Stimulated activated CD8-positive, alpha-beta memory T cell treated with anti-CD3 and anti-CD28 coated beads, Interleukin-4, amount 100 ng/mL, for 1 hour (primary cell): ENCODE results near the gene FLNC.

ENCODE experiments used
- DNase-seq, 2 donors: peaks; one replicate each; pipeline ENCODE4 v3.0.0-alpha.2; 2020; ENCODE audit warnings: low read depth in 2 of 2, low spot score in 1 of 2

The FLNC gene

DNA sequence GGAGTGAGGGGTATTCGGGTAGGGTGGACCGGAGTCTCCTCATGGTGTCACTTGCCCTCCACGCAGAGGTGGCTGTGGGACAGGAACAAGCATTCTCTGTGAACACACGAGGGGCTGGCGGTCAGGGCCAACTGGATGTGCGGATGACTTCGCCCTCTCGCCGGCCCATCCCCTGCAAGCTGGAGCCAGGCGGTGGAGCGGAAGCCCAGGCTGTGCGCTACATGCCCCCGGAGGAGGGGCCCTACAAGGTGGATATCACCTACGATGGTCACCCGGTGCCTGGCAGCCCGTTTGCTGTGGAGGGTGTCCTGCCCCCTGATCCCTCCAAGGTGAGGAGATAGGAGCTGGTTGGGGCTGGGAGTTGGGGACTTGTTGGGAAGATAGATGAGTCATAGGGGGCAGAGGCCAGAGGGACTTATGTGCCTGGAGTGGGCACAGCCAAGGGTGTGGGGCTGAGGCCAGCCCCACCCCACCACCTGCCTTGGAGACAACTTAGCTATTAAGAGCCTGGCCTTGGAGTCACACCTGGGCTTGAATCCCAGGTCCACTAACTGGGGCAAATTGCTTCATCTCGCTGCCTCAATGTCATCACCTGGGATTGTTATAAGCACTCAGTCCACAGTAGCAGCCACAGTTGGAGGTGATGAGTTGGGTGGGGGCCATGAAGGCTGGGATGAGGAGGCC, 13.9 kb downstream of the FLNC start:
- no peak for DNase-seq

DNA sequence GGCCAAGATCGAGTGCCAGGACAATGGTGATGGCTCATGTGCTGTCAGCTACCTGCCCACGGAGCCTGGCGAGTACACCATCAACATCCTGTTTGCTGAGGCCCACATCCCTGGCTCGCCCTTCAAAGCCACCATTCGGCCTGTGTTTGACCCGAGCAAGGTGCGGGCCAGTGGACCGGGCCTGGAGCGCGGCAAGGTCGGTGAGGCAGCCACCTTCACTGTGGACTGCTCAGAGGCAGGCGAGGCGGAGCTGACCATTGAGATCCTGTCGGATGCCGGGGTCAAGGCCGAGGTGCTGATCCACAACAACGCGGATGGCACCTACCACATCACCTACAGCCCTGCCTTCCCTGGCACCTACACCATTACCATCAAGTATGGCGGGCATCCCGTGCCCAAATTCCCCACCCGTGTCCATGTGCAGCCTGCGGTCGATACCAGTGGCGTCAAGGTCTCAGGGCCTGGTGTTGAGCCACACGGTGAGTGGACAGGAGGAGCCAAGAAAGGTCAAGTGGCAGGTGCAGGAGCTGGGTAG, 14.6 kb downstream of the FLNC start:
- DNase-seq = no peak

DNA sequence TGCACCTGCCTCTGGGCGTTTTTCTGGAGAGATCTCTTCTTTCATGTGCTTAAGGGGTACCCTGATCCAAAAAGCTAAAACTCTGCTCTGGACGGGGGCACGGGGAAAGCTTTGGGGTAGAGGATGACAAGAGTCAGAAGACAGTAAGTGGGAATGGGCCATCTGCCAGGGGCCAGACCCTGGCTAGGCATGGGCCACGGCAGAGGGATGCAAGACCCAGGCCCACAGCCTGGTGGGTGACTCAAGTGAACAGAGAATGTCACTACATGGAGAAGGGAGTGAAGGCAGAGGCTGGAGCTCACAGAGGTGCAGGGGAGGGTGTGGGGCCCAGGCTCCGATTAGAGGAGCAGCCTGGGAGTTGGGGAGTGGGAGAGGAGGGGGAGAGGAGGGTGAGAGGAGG, 15.3 kb downstream of the FLNC start:
- no peak for DNase-seq

- DNase-seq = no peak
These were observed 15.8 kb downstream of the FLNC start for GRCh38 chr7:128845987-128846386.

GRCh38 chr7:128846781-128847444, 16.7 kb downstream of the FLNC start:
- no peak for DNase-seq

GRCh38 chr7:128847721-128848211, 17.6 kb downstream of the FLNC start:
- no peak for DNase-seq

GRCh38 chr7:128848289-128849155, 18.3 kb downstream of the FLNC start:
- no peak for DNase-seq

- DNase-seq = no peak
These were observed 18.9 kb downstream of the FLNC start for GRCh38 chr7:128849156-128849515.

DNA sequence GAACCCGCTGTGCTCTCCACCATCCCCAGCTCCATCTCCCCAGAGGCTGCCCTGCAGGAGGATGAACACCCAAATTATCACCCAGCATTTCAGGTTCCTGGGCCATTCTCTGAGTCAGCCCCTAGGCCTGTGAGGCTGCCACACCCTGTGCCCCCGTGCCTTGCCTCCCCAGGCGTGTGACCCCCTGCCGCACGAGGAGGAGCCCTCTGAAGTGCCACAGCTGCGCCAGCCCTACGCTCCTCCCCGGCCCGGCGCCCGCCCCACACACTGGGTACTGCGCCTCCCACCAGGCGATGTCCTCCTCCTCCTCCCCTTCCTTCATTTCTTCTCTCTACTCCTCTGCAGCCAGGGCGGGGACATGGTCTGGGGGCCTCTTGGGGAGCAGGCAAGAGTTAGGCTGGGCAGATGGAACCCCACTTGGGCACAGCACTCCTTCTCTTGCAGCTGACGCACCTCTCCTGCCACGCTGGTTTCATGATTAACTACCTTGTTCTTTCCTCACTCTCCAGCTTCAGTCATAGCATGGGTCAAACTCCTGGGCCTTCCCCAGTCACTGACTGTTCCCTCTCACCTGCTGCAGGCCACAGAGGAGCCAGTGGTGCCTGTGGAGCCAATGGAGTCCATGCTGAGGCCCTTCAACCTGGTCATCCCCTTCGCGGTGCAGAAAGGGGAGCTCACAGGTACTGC, 19.7 kb downstream of the FLNC start:
- no peak for DNase-seq

DNA sequence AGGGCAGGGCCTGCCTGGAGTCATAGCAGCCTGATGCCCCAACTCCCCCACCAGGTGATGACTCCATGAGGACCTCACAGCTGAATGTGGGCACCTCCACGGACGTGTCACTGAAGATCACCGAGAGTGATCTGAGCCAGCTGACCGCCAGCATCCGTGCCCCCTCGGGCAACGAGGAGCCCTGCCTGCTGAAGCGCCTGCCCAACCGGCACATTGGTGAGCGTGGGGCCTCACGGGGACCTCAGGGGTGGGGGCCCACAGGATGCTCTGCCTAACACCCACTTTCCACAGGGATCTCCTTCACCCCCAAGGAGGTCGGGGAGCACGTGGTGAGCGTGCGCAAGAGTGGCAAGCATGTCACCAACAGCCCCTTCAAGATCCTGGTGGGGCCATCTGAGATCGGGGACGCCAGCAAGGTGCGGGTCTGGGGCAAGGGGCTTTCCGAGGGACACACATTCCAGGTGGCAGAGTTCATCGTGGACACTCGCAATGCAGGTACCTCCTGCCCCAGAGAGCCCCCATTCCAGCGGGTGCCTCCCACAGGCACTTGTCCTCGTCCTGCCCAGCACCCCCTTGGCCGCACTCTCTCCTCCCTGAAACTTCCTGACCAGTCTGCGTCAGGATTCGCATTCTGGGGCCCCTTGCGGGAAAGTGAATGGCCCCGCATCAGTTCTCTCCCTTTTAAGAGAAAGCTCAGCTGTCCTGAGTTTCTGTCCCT, 22.5 kb downstream of the FLNC start:
- DNase-seq = no peak

- no peak for DNase-seq
These were observed 23.6 kb downstream of the FLNC start for GRCh38 chr7:128853799-128854198.

- no peak for DNase-seq
These were observed 24.2 kb downstream of the FLNC start for GRCh38 chr7:128854396-128854795.

- DNase-seq = no peak
These were observed 25.4 kb downstream of the FLNC start for GRCh38 chr7:128855559-128855958.

DNA sequence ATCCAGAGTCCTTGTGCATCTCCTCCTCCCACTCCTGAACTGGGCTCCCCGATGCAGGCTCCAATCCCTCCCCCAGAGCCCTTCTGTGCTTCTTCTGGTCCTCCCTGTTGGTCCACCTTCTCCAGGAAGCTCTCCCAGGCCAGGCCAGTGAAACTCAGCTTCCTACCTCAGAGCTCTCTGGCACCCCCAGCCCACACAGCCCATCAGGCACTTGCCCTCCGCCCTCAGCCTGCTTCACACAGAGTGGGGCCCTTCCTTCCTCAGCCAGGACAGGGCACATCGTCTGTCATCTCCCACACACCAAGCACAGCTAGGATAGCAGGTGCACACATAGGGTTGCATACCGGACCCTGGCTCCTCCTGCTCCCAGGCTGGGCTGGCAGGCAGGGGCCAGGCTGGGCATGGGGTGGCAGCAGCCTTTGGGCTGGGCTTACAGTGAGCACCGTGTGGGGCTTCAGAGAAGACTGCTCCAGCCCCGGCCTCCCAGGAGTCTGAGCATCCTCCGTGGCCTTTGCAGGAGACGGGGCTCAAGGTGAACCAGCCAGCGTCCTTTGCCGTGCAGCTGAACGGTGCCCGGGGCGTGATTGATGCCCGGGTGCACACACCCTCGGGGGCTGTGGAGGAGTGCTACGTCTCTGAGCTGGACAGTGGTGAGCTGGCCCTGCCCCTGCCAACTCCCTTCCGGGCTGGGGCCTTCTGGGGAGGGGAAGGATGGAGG, 26.0 kb downstream of the FLNC start:
- DNase-seq = no peak

GRCh38 chr7:128858380-128859231, 28.4 kb downstream of the FLNC start:
- no peak for DNase-seq

DNA sequence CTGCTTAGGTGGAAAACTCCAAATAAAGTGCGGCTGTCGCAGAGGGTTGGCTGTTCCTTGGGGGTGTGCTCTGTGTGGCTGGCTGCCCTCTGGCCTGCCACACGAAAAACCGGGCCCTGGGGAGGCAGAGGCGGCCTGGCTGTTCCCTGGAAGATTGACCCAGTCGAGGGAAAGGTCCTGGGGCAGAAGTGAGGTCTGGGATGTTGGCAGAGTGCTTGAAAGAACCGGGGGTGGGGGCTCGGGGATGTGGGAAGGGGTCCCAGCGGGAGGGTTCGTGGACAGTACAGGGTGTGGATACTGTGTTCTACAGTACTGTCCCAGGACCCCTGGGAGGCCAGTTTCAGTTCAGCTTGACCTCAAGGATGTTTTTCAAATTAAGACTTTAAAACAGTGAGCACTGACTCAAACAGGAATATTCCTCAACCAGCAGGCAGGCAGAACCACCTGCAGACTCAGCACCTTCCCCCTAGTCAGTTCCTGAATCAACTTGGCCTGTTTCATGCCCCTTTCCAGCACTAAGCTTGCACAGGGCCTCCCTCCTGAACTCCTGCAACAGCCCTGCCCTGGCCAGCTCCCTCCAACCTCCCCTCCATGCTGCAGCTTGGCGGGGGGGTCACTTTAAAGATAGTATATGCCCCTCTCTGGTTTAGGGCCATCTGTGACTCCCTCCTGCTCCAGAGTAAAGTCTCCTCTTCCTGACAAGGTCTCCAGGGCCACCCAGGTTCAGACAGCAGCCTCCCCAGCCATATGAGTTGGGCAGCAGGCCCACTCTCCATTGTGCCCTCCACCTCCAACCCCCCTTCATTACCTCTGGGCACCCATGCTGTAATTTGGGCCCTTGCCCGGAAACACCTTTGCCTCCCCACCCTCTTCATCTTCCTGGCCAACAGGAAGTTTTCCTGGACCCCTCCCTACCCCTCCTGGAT, 29.3 kb downstream of the FLNC start:
- DNase-seq = no peak

GRCh38 chr7:128860158-128861073, 30.2 kb downstream of the FLNC start:
- DNase-seq = no peak
